Measurements from ENCODE around the gene IL5. TPM values are rescaled to one million over a fixed set of nuclear protein-coding genes. Genes with fewer than 3 reads are reported as not detected.
"Not testable (repeated sequence)": the region's sequence is repeated elsewhere in the genome, so short reads cannot be mapped to it uniquely, and the experiment has no call there.

Gene IL5
- total RNA-seq, 1 donor from 2014 or later: not detected

- no peak for TF ChIP-seq CTCF (IDR thresholded peaks at IDR 0.05; ENCODE audit: insufficient read depth, low read length, severe bottlenecking)
- Histone ChIP-seq H3K4me3 (ENCODE audit: low read depth, low read length) (peak within 1 kb of the TSS; percentile 89), H3K27me3 (ENCODE audit: control insufficient read depth, insufficient read depth, low read length) (no peaks in the 10 kb centered on the region), H3K36me3 (ENCODE audit: control insufficient read depth, insufficient read depth, low read length) (peaks cover 1% of the 10 kb centered on the region)
- peak; percentile 81 for DNase-seq (ENCODE audit: low read depth)
- no peak for FAIRE-seq
Observed at GRCh38 chr5:132556763-132557477, 13.6 kb upstream of the IL5 start, which contains the start of gene RAD50. TSS of gene RAD50 (plus strand) at chr5:132556977. CDS start at chr5:132557325, 348 bp downstream.

- FAIRE-seq: no peak
- DNase-seq (ENCODE audit: low read depth): no peak
- peaks cover 1% of the 10 kb centered on the region for H3K36me3 ChIP-seq (ENCODE audit: control insufficient read depth, insufficient read depth, low read length)
Observed at GRCh38 chr5:132556153-132556762, 12.9 kb upstream of the IL5 start.

GRCh38 chr5:132549576-132549975, 6.3 kb upstream of the IL5 start:
- FAIRE-seq: no peak
- Histone ChIP-seq H3K36me3 (ENCODE audit: control insufficient read depth, insufficient read depth, low read length) (no peaks in the 10 kb centered on the region), H3K27me3 (ENCODE audit: control insufficient read depth, insufficient read depth, low read length) (no peaks in the 10 kb centered on the region), H3K4me3 (ENCODE audit: low read depth, low read length) (no peak overlapping the region)
- TF ChIP-seq CTCF (IDR thresholded peaks at IDR 0.05; ENCODE audit: insufficient read depth, low read length, severe bottlenecking): no peak
- no peak for DNase-seq (ENCODE audit: low read depth)

More at GRCh38 chr5:132556153-132556762, 12.9 kb upstream of the IL5 start:
- Histone ChIP-seq H3K4me3 (ENCODE audit: low read depth, low read length) (peak overlapping the region; percentile 89), H3K27me3 (ENCODE audit: control insufficient read depth, insufficient read depth, low read length) (no peaks in the 10 kb centered on the region)
- TF ChIP-seq CTCF (IDR thresholded peaks at IDR 0.05; ENCODE audit: insufficient read depth, low read length, severe bottlenecking): no peak

GRCh38 chr5:132548834-132549233, 5.5 kb upstream of the IL5 start:
- FAIRE-seq; DNase-seq (ENCODE audit: low read depth); H3K27me3 ChIP-seq (ENCODE audit: control insufficient read depth, insufficient read depth, low read length); H3K36me3 ChIP-seq (ENCODE audit: control insufficient read depth, insufficient read depth, low read length); H3K4me3 ChIP-seq (ENCODE audit: low read depth, low read length): not testable (repeated sequence)

- no peak for FAIRE-seq
- no peak for DNase-seq (ENCODE audit: low read depth)
- no peak for TF ChIP-seq CTCF (IDR thresholded peaks at IDR 0.05; ENCODE audit: insufficient read depth, low read length, severe bottlenecking)
- no peak overlapping the region for H3K4me3 ChIP-seq (ENCODE audit: low read depth, low read length)
- H3K27me3 ChIP-seq (ENCODE audit: control insufficient read depth, insufficient read depth, low read length): no peaks in the 10 kb centered on the region
- no peaks in the 10 kb centered on the region for H3K36me3 ChIP-seq (ENCODE audit: control insufficient read depth, insufficient read depth, low read length)
Observed at GRCh38 chr5:132547269-132547668, 3.9 kb upstream of the IL5 start.

- H3K36me3 ChIP-seq (ENCODE audit: control insufficient read depth, insufficient read depth, low read length): no peaks in the 10 kb centered on the region
- no peaks in the 10 kb centered on the region for H3K27me3 ChIP-seq (ENCODE audit: control insufficient read depth, insufficient read depth, low read length)
- TF ChIP-seq CTCF (IDR thresholded peaks at IDR 0.05; ENCODE audit: insufficient read depth, low read length, severe bottlenecking): no peak
- FAIRE-seq: no peak
- no peak overlapping the region for H3K4me3 ChIP-seq (ENCODE audit: low read depth, low read length)
- no peak for DNase-seq (ENCODE audit: low read depth)
Observed at GRCh38 chr5:132546108-132546507, 2.8 kb upstream of the IL5 start.
